ENCODE measurements around the gene YOD1.

- TF ChIP-seq CTCF (optimal IDR thresholded peaks at IDR 0.05 in 1 of 3, IDR thresholded peaks at IDR 0.05 in 1 of 3, conservative IDR thresholded peaks at IDR 0.05 in 1 of 3; ENCODE audit: extremely low read depth in 1 of 3, insufficient read depth in 2 of 3, low read length in 3 of 3) (no peak), EZH2 (IDR thresholded peaks at IDR 0.05; ENCODE audit: low read length) (no peak)
These were observed 8.2 kb upstream of the YOD1 start for GRCh38 chr1:207058878-207059867.

Measured in keratinocyte (primary cell).